ENCODE results near the gene NSG2.

The NSG2 gene

GRCh38 chr5:174147551-174147950 is 102.0 kb downstream of the NSG2 start:
- no peak for DNase-seq (ENCODE audit: extremely low read depth in 1 of 2, low read depth in 1 of 2)

DNA sequence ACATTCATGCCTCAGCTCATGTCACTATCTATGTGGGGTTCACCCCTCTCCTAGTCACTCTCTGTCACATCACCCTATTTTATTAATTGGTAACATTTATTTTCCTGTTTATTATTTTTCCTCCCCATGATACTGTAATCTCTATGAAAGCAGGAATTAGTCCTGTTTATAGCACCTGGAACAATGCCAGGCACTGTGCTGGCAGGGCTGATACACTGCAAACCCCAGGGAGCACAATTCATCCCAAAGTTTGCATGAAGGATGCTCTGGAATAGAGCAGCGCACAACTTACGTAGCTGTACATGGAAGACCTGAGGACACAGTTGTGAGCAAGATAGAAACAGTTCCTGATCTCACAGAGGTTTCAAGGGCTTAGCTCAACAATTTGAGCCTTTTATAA is 103.2 kb downstream of the NSG2 start:
- no peak for DNase-seq (ENCODE audit: extremely low read depth in 1 of 2, low read depth in 1 of 2)

DNA sequence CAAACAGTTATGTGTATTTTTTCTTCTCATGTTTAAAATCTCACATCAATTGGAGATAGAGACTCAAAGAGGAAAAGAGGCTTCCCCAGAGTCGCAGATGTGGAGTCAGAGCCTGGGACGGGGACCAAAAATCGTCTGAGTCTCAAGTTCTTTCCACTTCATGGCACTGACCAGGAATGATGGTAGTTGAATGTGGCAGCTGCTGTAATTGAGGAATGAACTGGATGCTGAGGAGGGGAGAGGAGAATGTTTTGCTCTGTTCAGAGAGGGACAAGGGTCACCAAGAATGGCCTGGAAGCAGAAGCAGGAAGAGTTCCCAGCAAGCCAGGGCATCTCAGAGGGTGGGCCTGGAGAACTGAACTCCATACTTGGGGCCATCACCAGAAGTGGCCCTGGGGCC is 103.9 kb downstream of the NSG2 start:
- no peak for DNase-seq (ENCODE audit: extremely low read depth in 1 of 2, low read depth in 1 of 2)

GRCh38 chr5:174149989-174150388 is 104.5 kb downstream of the NSG2 start:
- DNase-seq (ENCODE audit: extremely low read depth in 1 of 2, low read depth in 1 of 2), result no peak

- no peak for DNase-seq (ENCODE audit: extremely low read depth in 1 of 2, low read depth in 1 of 2)
These were observed 106.2 kb downstream of the NSG2 start for GRCh38 chr5:174151599-174152181.

- DNase-seq (ENCODE audit: extremely low read depth in 1 of 2, low read depth in 1 of 2), result no peak
These were observed 109.1 kb downstream of the NSG2 start for GRCh38 chr5:174154559-174154958.

DNA sequence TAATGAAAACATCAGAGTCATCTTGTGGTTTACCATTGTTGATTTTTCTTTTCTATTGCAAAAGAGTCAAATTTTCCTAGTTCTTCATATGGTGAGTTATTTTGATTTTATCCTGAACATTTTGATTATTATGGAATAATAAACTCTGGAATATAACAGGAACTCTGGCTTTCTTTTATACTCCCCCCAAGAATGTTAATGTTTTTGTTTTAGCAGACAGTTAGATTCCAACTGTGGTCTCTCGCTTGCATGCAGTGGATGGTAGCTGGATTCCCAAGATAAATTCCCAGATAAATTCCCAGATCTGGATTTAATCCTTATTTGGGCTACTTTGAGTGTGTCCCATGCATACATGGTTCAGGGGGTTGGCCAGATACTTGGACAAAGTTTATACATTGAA is 109.8 kb downstream of the NSG2 start:
- no peak for DNase-seq (ENCODE audit: extremely low read depth in 1 of 2, low read depth in 1 of 2)

GRCh38 chr5:174155706-174156105 is 110.2 kb downstream of the NSG2 start:
- DNase-seq (ENCODE audit: extremely low read depth in 1 of 2, low read depth in 1 of 2), result no peak

- no peak for DNase-seq (ENCODE audit: extremely low read depth in 1 of 2, low read depth in 1 of 2)
These were observed 111.5 kb downstream of the NSG2 start for GRCh38 chr5:174157048-174157447.
